ENCODE measurements around the gene MCM7. TPM values are rescaled to one million over a fixed set of nuclear protein-coding genes. Genes with fewer than 3 reads are reported as not detected.
A peak's percentile ranks its signal among the peaks of the same experiment; 100 is the strongest.

Gene MCM7
- total and polyA plus RNA-seq, 2 of the 13 experiments (the other 11 are each of a cell fraction or from before 2014, with no cell fraction given), result 84.5 to 214 TPM

GRCh38 chr7:100119072-100119969, 18.1 kb upstream of the MCM7 start, which contains the start of the genes CNPY4 and TAF6 (continued):
- TF ChIP-seq BCL6 (CRISPR knock-in tag; IDR thresholded peaks at IDR 0.05), result no peak
- no peak for TF ChIP-seq ZNF841 (CRISPR knock-in tag; IDR thresholded peaks at IDR 0.05; ENCODE audit: borderline replicate concordance)
- TF ChIP-seq SNAPC5 (CRISPR knock-in tag; IDR thresholded peaks at IDR 0.05; ENCODE audit: borderline replicate concordance), result no peak
- TF ChIP-seq SP5 (CRISPR knock-in tag; IDR thresholded peaks at IDR 0.05; ENCODE audit: borderline replicate concordance, low read depth), result peak; percentile 42; the same call in 1 of the 2 replicates
- no peak for TF ChIP-seq PREB (CRISPR knock-in tag; IDR thresholded peaks at IDR 0.05)
- no peak; the same call in none of the 2 replicates for TF ChIP-seq FOXA3 (CRISPR knock-in tag; IDR thresholded peaks at IDR 0.05)
- no peak for TF ChIP-seq ZBTB42 (CRISPR knock-in tag; IDR thresholded peaks at IDR 0.05)
- TF ChIP-seq ZNF577 (CRISPR knock-in tag; IDR thresholded peaks at IDR 0.05; ENCODE audit: borderline replicate concordance, low read depth), result no peak; the same call in 1 of the 2 replicates
- TF ChIP-seq NR2C2 (CRISPR knock-in tag; IDR thresholded peaks at IDR 0.05; ENCODE audit: borderline replicate concordance), result no peak; the same call in 1 of the 2 replicates
- peak; percentile 86; the same call in 1 of the 2 replicates for TF ChIP-seq ZFP90 (CRISPR knock-in tag; IDR thresholded peaks at IDR 0.05; ENCODE audit: borderline replicate concordance)
- no peak for TF ChIP-seq ZFP1 (CRISPR knock-in tag; IDR thresholded peaks at IDR 0.05)
- no peak; the same call in 1 of the 2 replicates for TF ChIP-seq ZMYM4 (CRISPR knock-in tag; IDR thresholded peaks at IDR 0.05)
- TF ChIP-seq NCOR1 (IDR thresholded peaks at IDR 0.05; ENCODE audit: borderline replicate concordance, low read length), result no peak
- TF ChIP-seq BCLAF1 (IDR thresholded peaks at IDR 0.05), result no peak
- TF ChIP-seq PTBP1 (IDR thresholded peaks at IDR 0.05; ENCODE audit: low read depth, low read length, poor library complexity, severe bottlenecking), result no peak
- no peak for TF ChIP-seq FUBP1 (CRISPR knock-in tag; IDR thresholded peaks at IDR 0.05; ENCODE audit: borderline replicate concordance)
- TF ChIP-seq JUND (CRISPR knock-in tag; IDR thresholded peaks at IDR 0.05), result no peak
- TF ChIP-seq SYNCRIP (IDR thresholded peaks at IDR 0.05; ENCODE audit: insufficient read depth, low read depth, low read length), result no peak
- no peak for TF ChIP-seq EED (CRISPR knock-in tag; IDR thresholded peaks at IDR 0.05)
- no peak for TF ChIP-seq HIC2 (CRISPR knock-in tag; IDR thresholded peaks at IDR 0.05; ENCODE audit: low read depth)
- TF ChIP-seq MED13 (CRISPR knock-in tag; IDR thresholded peaks at IDR 0.05), result peak; percentile 64; the same call in 1 of the 2 replicates
- TF ChIP-seq MED1 (CRISPR knock-in tag; IDR thresholded peaks at IDR 0.05), result peak; percentile 55

Measured in HepG2 (cell line).